Stimulated activated CD4-positive, alpha-beta T cell treated with anti-CD3 and anti-CD28 coated beads, Interleukin-4, amount 100 ng/mL, for 1 hour (primary cell): Measurements from ENCODE around the gene CXXC1.
"Not testable (repeated sequence)": the region's sequence is repeated elsewhere in the genome, so short reads cannot be mapped to it uniquely, and the experiment has no call there.

Experiments used
- DNase-seq: peaks from one replicate; pipeline ENCODE4 v3.0.0-alpha.2; 2020

Gene CXXC1

GRCh38 chr18:50297621-50298442, 10.3 kb upstream of the CXXC1 start:
- peak; percentile 60 for DNase-seq

- no peak for DNase-seq
Observed at GRCh38 chr18:50293039-50293438, 5.5 kb upstream of the CXXC1 start.

GRCh38 chr18:50289108-50289443, 1.6 kb upstream of the CXXC1 start:
- DNase-seq = no peak

GRCh38 chr18:50288348-50289107, 1.0 kb upstream of the CXXC1 start:
- not testable (repeated sequence) for DNase-seq

GRCh38 chr18:50287028-50287440, 458 bp downstream of the CXXC1 start:
- DNase-seq = no peak

- no peak for DNase-seq
Observed at GRCh38 chr18:50286391-50287027, 983 bp downstream of the CXXC1 start.

GRCh38 chr18:50285631-50286321, 1.7 kb downstream of the CXXC1 start:
- no peak for DNase-seq

GRCh38 chr18:50285071-50285470, 2.4 kb downstream of the CXXC1 start:
- no peak for DNase-seq

GRCh38 chr18:50284255-50284885, 3.1 kb downstream of the CXXC1 start:
- DNase-seq = no peak

GRCh38 chr18:50283469-50284209, 3.9 kb downstream of the CXXC1 start:
- no peak for DNase-seq

GRCh38 chr18:50282521-50283335, 4.8 kb downstream of the CXXC1 start:
- DNase-seq = no peak

- no peak for DNase-seq
Observed at GRCh38 chr18:50281972-50282520, 5.4 kb downstream of the CXXC1 start.

GRCh38 chr18:50281295-50281971, 6.1 kb downstream of the CXXC1 start, which contains the start of gene MBD1:
TSS of gene MBD1 (minus strand) at chr18:50281523. CDS start at chr18:50279992, 1,531 bp downstream.
- DNase-seq = peak; percentile 96

- DNase-seq = no peak
Observed at GRCh38 chr18:50280707-50281294, 6.7 kb downstream of the CXXC1 start.

GRCh38 chr18:50279752-50280151, 7.7 kb downstream of the CXXC1 start:
- DNase-seq = no peak

GRCh38 chr18:50277942-50278341, 9.6 kb downstream of the CXXC1 start:
- no peak for DNase-seq

GRCh38 chr18:50276452-50276851, 11.0 kb downstream of the CXXC1 start:
- DNase-seq = no peak

- DNase-seq = no peak
Observed at GRCh38 chr18:50275503-50276036, 11.9 kb downstream of the CXXC1 start.

- DNase-seq = no peak
Observed at GRCh38 chr18:50274941-50275340, 12.6 kb downstream of the CXXC1 start.
